Amniotic stem cell (primary cell): ENCODE results near the gene SHISA9.

ENCODE experiments used
- DNase-seq: peaks from one replicate; lab custom pipeline; 2025; lab: John Stamatoyannopoulos, UW

Gene SHISA9

DNA sequence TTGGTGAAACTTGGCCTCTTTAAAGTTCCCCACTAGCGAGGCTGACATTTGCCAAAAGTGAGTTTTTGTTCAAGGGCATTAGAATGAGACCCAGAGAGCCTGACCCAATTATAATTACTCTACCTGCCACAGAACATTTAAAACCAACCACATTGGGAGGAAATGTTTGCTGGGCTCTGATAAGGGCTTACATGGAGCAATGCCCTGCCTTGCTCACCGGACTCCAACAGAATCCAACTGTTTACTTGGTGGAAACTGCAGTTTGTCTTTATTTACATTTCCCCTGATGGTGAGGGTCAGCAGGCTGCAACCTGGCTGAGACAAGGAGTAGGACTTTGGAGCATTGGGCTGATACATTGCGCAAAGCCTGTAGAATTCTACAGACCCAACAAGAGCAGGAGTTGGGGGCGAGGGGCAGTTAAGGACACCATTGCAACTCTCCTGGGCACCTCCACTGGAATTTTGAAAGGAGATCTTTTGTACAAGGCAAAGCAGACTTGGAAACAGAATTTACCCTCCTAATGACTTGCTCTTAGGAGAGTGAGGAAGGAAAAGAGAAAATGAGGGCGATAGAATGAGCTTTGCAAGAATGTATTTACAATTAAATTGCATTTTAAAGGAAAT, 368.6 kb downstream of the SHISA9 start:
- no peak for DNase-seq

DNA sequence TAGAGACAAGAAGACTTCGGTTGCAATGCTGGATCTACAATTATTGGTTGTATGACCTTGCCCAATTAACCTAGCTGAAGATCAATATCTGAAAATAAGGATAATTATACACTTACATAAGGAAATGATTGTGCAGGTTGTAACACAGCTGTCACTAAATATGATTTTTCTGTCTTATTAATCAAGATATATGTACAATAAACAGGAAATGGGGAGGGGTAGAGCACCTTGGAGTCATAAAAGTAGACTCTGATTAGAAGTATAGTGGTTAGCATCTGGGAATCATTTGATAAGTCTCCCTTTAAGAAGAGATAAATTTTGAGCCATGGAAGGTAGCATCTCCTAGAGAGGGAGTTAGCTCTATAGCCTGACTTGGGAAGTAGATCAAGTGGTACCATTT, 369.2 kb downstream of the SHISA9 start:
- no peak for DNase-seq

DNA sequence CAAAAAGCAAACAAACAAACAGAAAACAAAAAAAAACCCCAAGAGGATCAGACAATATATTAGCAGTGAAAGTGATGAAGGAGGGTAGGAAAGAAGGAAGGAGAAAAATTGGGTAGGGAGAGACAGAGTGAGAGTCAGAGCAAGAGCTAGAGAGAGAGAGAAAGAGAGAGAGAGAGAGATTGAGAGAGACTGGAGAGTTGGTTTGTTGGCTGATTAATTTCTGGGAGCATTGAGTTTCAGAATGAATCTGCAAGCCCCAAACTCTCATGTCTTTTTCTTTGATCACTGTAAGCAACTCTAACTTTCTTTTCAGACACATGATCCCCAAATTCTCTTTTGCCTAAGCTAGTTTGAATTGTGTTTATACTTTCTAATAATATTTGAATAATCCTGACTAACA, 388.1 kb downstream of the SHISA9 start:
- no peak for DNase-seq
